ENCODE data around the gene PLCL1.

- TF ChIP-seq CTCF (conservative IDR thresholded peaks at IDR 0.05 in 1 of 2, IDR thresholded peaks at IDR 0.05 in 1 of 2; ENCODE audit: extremely low read depth in 1 of 2, insufficient read depth in 1 of 2, low read depth in 1 of 2, low read length in 2 of 2) (no peak), EZH2 (IDR thresholded peaks at IDR 0.05; ENCODE audit: borderline replicate concordance, low read length) (no peak)
Measured at GRCh38 chr2:197941715-197942114, 137.3 kb downstream of the PLCL1 start.
